NCI-H2107 (cell line): ENCODE data around the gene CD82.
A peak's percentile ranks its signal among the peaks of the same experiment; 100 is the strongest.

Source experiments
- DNase-seq: peaks from one replicate; lab custom pipeline; 2025; lab: John Stamatoyannopoulos, UW

CD82 gene

GRCh38 chr11:44601471-44602370 is 36.3 kb downstream of the CD82 start:
- DNase-seq: no peak

DNA sequence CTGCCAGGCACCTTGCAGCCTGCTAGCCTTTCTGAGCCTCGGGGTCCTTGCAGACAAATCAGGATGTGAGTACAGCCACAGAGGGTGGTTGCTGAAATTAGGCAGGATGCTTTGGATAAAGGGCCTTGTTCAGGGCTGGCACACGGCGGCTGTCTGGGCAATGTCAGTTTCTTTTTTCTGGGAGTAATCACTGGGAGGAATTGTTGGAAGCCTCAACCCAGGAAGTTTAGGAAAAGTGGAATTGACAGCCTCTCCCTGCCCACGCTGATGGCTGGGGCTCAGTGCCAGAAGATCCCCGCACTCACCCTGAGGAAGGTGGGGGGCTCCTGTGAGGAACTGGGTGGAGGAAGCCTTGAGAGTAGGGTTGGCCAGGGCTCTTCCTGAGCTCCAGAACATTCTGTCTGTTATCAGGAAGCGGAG is 37.4 kb downstream of the CD82 start:
- no peak for DNase-seq

GRCh38 chr11:44604171-44604581 is 38.7 kb downstream of the CD82 start:
- DNase-seq: peak; percentile 10

- DNase-seq: no peak
These were observed 39.7 kb downstream of the CD82 start for GRCh38 chr11:44605068-44605708.

DNA sequence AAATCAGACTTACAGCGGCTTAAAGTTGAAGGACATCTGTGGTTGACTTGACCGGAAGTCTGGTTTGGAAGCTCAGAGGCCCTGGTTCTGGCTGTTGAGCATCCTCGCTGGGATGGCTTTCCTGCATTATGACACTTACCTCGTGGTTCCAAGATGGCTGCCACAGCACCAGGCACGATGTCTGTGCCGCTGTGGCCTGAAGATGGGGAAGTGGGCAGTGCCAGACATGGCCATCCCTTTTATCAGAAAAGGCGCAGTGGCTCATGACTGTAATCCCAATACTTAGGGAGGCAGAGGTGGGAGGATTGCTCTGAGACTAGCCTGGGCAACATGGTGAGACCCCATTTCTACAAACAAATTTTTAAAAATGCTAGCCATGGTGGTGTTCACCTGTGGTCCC is 40.5 kb downstream of the CD82 start:
- no peak for DNase-seq

DNA sequence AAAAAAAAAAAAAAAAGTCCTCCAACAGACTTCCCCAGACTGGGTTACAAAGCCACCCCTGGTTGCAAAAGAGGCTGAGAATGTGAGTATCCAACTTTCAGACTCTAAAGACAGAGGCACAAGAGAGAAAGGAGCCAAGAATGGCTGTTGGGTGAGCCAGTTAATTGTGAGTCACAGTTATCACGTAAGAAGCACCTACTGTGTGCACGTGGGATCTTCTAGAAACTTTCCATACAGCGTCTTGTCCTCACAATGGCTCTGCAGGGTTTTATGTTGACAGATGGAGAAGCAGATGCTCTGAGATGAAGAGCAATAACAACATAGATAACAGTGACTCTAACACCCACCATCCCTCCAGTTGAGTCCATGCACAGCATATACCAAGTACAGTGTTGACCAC is 41.0 kb downstream of the CD82 start:
- DNase-seq: no peak

DNA sequence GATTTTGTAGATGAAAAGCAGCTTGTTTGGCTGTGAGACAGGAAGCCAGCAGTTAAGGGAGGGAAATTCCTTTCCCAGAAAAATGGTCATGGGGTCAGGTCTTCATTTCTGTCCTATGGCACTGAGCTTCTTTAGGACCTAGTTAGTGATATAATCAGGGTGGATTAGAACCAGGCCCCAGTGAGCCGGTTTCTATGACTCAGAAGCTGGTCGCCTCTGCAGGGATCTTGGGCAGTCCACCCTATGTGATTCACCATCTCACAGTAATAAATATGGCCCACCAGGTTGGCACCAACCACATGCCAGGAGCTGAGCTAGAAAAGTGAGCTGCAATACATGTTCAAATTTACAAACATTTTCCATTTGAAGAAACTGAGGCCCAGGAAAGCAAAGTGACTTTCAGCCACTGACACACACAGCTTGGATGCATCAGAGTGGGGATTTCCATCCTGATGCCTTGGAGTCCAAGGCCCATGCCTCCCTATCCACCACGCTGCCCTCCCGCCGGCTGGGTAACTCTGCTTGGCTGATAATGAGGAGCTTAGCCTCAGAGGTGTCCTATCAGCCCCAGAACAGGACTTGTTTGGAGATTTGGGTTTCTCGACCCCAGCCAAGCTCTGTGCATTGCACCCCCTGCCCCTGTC is 42.0 kb downstream of the CD82 start:
- DNase-seq: no peak

GRCh38 chr11:44607987-44608386 is 42.5 kb downstream of the CD82 start:
- DNase-seq: no peak

GRCh38 chr11:44608651-44608990 is 43.2 kb downstream of the CD82 start:
- no peak for DNase-seq

GRCh38 chr11:44608991-44609782 is 43.7 kb downstream of the CD82 start:
- DNase-seq: no peak

DNA sequence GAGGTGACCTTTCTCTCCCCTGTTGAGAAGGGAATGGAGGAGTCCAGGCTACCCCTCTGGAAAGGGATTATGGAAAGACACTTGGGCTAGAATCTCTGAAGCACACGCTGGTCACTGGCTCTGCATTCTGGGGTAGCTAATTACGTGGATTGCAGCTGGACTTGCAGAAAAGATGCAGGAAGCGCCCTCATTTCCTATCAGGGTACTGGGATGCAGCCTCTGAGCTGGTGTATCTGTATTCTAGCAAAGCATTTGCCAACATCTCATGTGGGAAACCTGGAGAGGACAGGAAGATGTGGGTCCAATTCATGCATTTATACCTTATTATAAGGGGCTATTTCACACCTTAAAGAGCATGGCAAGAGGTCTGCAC is 44.3 kb downstream of the CD82 start:
- DNase-seq: no peak

- no peak for DNase-seq
These were observed 44.9 kb downstream of the CD82 start for GRCh38 chr11:44610186-44610955.

GRCh38 chr11:44611088-44611487 is 45.6 kb downstream of the CD82 start:
- DNase-seq: no peak

GRCh38 chr11:44611687-44612434 is 46.4 kb downstream of the CD82 start:
- DNase-seq: no peak

DNA sequence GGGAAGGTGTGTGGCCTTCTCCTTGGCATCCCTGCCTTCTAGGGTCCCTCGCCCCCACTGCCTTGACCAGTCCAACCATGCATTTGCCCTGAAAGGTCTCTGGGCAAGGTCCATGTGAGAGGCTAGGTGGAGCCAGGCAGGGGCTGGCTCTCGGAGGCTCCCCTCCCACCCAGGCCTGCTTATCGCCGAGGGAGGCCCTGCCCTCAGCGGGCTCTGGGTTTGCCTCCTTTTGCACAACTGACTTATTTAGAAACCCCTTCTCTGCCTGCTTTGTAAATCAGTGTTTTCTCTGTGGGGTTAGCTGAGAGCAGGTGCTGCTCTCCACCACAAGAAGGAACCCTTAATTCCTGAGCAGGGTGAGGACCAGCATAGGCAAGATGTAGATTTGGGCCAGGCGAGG is 47.7 kb downstream of the CD82 start:
- no peak for DNase-seq

- no peak for DNase-seq
These were observed 48.9 kb downstream of the CD82 start for GRCh38 chr11:44614281-44614775.

GRCh38 chr11:44615041-44615755 is 49.7 kb downstream of the CD82 start:
- no peak for DNase-seq

GRCh38 chr11:44615913-44616791 is 50.7 kb downstream of the CD82 start:
- DNase-seq: no peak
